ENCODE data around the gene VPS37B.
"Not testable (repeated sequence)": the region's sequence is repeated elsewhere in the genome, so short reads cannot be mapped to it uniquely, and the experiment has no call there.

VPS37B gene, protein sequence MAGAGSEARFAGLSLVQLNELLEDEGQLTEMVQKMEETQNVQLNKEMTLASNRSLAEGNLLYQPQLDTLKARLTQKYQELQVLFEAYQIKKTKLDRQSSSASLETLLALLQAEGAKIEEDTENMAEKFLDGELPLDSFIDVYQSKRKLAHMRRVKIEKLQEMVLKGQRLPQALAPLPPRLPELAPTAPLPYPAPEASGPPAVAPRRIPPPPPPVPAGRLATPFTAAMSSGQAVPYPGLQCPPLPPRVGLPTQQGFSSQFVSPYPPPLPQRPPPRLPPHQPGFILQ

DNA sequence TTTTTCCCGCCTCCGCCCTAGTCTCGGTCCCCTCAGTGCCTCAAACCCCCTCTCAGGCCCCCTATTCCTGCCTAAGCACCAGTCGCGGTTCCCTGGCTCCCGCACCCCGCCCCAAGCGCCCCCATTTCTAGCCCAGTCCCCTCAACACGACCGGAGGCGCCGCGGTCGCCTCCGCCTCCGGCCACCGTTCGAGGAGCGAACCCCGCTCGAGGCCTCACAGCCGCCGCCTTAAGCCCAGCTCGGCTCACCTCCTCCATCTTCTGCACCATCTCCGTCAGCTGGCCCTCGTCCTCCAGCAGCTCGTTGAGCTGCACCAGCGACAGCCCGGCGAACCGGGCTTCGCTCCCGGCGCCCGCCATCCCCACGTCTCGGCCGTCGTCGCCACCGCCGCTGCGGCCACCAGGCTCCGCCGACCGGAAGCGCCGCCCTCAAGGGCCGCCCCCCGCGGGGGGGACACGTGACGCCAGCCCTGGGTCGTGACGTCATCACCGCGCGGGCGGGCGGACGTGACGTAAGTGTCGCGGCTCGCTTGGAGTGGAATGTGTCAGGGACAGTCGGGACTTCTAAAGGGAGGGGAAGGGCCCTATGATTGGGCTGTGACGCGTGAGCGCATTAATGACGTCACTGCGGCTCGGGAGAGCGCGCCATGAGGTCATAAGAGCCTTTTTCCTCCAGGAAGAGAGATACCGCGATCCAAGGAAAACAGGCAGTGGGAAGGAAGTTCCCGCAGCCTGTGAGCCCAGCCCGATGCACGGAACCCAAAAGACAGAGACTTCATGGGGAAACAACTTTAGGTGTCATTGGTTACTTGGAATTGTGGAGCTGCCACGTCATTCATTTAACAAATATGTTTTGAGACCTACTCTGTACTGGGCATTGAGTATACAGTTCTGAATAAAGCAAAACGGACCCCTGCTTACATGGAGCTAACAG is at the start of gene VPS37B:
Gene VPS37B (minus strand): TSS at position 421 of the 933 bp plus-strand sequence. CDS start 62 bp downstream, at position 359.
- DNase-seq: peak; percentile 85

DNA sequence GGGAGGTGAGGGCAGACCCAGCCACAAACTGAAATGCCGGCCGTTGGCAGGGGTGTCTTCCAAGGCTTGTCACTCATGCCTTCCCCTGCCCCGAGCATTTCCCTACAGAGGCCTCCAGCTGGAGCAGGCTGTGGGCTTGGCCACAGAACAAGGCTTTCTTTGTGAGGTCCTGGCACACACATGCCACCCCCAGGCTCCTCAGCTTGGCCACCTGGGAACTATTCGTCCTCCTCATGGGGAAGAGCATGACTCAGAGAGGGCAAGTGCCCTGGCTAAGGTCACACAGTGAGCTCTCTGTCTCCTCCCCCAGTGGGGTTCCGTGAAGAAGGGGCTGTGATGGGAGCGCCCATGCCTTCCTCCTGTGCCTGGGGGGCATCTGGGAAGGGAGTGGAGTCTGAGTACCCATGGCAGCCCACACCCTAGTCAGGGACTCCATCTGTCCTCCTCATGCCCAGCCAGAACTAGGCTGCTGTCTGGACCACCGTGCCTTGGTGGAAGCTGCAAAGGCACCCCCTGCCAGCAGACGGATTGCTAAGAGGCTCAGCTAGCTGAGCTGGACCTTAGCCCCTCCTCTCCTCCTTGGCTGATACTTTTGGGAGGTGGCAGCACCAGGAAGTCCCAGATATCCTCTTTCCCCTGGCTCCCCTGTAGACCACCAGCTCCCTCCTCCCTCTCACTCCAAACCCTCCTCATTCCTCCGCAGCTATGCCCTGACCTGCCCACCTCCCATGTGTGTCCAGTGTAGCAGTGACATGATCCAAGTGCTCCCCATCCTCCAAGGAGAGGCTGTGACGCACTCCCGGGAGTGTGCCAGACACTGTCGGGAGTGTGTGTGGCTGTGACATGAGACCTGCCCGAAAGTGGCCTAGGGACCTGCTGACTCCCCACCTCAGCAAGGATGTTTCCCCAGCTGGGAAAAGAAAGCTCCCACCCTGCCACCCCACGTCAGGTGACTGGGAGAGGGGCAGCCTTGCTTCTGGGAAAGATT is 49.0 kb upstream of the VPS37B start:
- DNase-seq: no peak

DNA sequence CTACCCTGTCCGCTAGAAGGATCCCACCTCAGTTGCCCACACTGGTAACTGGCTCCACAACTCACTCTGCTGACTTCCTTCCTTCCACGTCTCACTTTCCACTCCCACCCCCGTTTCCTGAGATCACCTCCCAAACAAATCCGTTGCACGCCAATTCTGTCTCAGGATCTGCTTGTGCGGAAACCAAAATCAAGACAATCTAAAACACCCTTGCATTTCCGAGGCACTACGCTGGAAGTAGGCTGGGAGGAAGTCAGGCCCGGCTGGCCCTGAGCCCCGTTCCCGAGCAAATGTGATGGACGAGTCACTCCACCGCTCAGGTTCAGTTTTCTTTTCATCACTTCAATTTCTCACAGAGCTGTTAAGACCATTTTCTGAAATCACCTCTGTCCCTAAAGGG is 47.3 kb upstream of the VPS37B start:
- no peak for DNase-seq

DNA sequence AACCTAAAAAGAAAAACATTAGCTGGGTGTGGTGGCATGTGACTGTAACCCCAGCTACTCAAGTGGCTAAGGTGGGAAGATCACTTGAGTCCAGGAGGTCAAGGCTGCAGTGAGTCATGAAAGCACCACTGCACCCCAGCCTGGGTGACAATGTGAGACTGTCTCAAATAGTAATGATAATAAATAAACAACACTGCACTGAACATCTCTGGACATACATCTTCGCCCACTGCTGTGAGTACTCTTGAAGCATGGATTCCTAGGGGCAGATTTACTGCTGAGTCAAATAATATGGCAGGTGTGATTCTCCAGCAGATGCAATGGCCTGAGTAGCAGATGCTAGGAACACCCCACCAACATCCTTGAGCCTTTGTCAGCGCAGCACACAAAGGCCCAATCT is 46.7 kb upstream of the VPS37B start:
- DNase-seq: no peak

DNA sequence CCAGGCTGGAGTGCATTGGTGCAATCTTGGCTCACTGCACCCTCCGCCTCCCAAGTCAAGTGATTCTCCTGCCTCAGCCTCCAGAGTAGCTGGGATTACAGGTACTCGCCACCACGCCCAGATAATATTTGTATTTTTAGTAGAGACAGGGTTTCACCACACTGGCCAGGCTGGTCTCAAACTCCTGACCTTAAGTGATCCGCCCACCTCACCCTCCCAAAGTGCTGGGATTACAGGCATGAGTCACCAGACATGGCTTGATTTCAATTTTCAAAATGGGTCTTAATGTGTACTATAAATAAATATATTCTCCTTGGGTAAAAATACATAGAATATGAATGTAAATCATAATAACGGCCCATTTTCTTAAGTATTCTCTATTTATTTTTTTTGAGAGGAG is 45.4 kb upstream of the VPS37B start:
- not testable (repeated sequence) for DNase-seq

DNA sequence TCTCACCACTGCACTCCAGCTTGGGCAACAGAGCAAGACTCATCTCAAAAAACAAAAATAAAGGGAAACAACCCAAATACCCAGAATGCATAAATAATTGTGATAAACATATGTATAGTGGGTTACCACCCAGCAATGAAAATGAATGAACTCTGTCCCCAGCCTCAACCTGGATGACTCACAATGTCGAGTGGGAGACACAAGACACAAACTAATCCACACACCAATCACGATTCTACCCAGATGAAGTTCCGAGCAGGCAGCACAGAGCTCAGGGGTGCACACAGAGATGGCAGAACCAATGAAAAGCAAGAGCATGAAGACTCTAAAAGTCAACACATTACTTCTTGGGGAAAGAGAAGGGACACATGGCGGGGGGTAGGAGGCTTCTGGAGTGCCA is 43.2 kb upstream of the VPS37B start:
- DNase-seq: no peak

DNA sequence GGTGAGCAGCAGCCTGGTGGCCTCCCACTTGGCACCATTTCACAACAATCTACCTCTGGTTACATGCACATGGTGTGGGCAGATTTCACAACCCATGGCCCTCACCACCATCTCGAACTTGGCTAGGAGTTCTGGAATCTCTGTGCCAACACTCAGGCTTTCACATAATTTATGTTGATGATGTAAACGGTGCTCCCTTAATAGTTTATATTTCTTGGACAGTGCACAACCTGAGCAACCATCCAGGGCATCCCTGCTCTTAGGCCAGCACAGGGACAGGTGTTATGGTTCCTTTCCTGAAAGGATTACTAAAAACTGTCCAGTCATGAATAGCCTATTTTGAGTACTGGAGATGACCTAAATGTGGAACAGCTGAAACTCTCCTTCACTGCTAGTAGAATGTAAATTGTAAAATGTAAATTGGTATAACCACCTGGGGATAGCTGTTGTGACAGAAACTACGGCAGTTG is 41.7 kb upstream of the VPS37B start:
- DNase-seq: no peak

DNA sequence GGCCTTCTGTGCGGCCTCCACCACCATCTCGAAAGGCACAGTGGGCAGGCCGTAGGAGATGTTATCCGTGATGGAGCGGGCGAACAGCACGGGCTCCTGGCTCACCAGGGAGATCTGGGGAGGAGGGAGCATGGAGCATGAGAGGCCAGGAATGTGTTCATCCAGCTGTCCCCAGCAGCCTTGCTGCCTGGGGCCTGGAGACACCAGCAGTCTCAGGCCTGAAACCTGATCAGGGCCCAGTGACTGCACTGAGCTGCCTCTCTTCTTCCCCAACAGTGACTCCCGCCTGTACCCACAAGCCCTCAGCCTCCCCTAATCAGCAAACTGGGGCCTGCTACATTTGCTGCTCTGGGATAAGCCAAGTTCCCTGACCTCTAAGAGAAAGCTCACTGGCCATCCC is 39.4 kb upstream of the VPS37B start:
- DNase-seq: no peak

DNA sequence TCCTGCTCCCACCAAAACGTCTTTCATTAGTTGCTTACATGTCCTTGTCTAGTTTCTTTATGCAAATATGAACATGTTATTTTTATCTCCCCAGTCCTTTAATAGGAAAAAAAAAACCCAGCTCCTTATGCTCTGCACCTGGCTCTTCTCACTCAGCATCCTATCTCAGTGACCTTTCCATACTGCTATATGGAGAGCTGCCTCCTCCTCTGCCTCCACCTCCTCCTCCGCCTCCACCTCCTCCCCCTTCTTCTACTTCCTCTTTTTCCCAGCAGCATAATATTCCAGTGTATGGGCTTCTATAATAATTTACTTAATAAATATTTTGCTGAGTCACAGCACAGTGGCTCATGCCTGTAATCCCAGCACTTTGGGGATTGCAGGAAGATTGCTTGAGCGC is 38.8 kb upstream of the VPS37B start:
- DNase-seq: no peak

DNA sequence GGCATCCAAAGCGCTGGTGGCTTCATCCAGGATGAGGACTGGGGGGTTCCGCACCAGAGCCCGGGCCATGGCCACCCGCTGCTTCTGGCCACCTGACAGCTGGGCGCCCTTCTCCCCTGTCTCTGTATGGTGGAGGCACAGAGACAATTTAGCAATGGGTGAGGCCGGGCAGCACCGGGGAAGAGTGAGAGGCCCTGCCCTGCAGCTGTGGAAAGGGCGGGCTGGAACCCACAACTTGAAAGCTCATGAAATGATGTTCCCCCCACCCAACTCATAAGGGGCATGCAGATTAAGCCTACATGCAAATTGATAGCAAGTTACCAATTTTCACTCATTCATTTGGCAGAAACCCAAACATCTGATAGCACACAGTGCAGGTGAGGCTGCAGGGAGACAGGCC is 36.3 kb upstream of the VPS37B start:
- no peak for DNase-seq

DNA sequence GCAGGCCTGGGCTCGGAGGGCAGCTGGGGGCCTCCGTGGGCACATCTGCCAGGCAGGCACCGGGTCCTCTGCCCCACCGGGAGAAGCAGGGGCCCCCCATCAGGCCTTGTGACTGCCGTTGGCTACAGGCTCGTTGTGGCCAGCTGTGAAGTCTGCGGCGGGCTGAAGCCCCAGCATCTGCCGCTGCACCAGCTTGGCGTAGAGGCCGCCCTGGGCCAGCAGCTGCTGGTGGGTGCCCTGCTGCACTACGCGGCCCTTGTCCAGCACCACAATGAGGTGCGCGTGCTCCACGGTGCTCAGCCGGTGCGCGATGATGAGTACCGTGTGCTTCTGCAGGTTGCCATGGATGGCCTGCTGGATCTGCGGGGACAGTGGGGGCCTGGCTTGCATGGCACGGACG is 33.9 kb upstream of the VPS37B start:
- no peak for DNase-seq

DNA sequence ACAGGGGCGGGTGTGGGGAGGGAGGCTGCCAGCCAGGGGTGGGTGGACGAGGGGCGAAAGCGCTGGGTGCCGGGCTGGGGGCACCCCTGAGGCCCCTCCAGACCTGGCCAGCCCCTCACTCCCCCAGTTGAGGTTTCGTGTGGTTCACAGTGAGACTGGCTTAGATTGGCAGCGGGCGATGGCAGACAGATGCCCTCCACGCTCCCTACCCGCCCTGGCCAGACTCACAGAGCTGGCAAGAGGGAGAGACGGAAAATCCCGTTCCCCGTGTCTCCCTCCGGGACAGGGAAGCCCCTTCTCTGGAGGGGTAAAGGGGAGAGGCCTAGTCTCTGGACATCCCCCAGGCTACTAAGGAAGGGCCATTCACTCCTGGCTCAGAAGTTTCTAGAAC is 33.2 kb upstream of the VPS37B start:
- DNase-seq: no peak

DNA sequence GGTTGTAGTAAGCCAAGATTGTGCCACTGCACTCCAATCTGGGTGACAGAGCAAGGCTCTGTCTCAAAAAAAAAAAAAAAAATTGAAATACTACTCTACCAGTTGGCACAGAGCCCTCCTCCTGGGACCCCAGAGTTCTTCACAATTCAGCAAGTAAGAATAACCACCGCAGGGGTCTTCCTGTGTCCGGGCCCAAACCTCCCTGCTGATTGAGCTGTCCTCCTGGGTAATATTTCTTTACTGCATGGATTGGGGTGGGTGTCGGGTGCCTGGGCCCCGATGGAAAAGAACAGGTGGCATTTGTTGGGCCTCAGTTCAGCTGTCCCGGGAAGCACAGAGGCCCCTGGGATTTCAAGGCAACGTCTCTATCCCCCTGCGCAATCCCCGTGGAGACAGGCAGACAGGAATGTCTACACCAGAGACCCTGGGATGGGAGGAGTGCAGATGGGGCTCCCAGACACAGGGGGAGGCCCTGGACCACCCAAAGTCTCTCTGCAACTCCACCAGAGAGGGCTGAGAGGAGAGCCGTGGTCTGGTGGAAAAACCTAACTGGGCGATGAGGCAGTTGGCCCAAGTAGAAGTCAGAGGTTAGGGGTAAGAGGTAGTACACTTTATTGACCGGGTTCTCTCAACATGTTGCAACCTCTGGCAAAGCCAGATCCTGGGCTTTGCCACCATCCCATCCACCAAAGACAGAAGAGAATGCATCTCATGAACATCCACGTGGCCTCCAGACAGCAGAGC is 32.7 kb upstream of the VPS37B start:
- DNase-seq: no peak

DNA sequence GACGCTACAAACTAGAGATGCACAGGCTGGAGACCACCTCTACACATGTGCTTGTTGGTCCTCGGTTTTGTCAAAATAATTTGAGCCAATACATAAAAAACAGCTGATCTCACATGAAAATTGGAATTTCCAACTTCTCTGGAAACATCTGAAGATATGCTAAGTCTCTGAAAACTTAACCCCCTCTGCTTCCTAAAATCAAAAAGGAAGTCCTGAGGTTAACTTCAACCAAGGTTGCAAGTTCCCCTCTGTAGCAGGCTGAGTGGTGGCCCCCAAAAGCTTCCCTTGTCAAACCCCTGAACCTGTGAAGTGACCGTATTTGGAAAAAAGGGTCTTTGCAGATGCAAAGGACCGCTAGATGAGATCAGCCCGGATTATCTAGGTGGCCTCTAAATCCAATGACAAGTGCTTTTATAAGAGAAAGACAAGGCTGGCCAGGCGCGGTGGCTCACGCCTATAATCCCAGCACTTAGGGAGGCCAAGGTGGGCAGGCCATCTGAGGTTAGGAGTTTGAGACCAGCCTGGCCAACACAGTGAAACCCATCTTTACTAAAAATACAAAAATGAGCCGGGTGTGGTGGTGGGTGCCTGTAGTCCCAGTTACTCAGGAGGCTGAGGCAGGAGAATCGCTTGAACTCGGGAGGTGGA is 32.0 kb upstream of the VPS37B start:
- no peak for DNase-seq

DNA sequence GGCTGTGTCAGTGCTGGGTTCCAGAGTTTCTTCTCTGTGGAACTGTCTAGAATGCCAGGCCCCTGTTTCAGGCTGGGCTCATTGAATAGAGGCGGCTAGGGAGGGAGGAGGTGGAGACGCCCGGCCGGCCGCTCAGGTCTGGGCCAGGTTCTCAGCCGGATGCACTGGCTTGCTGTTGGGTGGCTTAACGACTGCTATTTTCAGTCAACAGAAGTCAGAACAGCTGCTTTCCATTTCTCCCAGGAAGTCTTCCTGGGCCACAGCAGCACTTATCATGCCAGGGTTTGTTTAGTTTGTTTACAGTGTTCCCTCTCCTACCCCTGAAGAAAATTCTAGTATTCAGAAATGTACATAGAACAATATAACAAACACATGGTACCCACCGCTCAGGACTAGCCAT is 26.0 kb upstream of the VPS37B start:
- no peak for DNase-seq

DNA sequence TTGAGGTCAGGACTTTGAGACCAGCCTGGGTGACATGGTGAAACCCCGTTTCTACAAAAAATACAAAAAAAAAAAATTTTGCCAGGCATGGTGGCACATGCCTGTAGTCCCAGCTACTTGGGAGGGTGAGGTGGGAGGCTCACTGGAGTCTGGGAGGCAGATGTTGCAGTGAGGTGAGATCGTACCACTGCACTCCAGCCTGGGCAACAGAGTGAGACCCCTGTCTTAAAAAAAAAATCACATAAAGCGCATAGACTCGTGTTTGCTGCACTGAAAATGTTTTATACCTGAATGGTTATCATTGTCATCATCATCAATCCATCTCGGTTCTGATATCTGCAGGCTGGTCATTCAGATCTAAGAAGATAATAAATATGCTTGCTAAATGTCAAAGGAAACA is 24.8 kb upstream of the VPS37B start:
- DNase-seq: no peak

DNA sequence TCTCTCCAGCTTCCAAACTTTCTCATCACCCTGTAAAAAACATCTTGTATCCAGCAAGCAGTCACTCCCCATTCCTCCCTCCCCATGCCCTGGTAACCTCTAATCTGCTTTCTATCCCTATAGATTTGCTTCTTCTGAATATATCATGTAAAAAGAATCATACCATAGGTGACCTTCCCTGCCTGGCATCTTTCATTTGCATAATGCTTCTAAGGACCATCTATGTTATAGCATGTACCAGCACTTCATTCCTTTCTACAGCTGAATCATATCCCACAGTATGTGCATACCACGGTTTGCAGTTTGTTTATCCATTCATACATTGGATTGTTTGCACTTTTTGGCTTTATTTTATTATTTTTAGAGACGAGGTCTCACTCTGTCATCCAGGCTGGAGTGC is 22.9 kb upstream of the VPS37B start:
- DNase-seq: no peak

DNA sequence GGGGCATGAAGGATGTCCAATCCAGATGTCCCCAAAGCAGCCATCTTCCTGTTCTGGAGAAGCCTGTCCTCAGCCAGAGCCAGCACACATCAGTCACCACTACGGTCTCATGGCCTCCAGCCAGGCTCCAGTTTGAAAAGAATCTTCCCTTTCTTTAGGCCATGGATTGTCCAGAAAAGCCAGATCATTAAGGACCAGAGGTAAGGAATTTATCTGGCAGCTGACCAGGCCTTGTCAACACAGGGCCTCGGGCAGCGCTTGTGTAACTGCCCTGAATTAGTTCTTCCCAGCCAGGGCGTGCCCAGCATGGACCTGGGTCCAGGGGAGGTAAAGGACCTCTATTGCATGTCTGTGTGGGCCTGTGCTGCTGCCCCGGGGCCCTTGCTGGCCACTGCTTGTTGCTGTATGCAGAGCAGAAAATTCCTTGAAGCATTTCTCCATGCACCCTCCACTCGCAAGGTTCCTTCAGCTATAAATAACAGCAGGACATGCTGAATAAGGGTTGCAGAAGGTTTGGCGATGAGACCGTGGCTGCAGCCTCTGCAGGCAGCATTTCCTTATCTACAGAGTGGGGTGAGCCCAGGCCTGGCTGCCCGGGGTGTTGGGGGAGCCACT is 21.7 kb upstream of the VPS37B start:
- DNase-seq: no peak

DNA sequence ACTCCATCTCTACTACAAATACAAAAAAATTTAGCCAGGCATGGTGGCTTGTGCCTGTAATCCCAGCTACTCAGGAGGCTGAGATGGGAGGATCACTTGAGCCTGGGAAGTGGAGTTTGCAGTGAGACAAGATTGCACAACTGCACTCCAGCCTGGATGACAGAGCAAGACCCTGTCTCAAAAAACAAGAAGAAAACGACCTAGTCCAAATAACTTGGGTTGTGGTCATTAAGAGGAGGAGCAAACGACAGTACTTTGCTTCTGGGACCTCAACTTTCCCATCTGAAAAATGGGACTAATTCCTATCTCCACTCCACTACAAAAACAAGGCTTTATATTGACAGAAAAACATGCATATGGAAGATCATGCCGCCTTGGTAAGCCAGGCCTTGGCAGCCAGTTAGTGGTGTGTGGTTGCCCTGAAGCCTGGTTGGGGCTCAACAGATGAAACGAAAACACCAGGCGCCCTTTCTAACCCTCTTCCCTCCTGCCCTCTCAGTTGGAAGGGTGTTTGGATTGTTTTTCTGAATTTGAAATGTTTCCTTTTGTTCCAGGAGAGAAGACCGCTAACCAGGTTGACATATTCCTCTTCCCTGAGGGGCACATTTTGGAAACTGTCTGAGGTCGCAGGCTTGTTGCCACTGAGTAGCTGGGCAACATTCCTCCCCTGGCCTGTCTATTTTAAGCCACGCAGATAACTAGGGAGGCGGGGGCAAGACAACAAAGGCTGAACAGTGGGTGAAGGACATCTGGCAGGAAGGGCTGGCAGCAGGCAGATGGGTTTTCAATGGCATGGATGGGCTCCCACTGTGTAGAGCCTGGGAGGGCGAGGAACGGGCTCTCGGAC is 13.7 kb upstream of the VPS37B start:
- peak; percentile 73 for DNase-seq

DNA sequence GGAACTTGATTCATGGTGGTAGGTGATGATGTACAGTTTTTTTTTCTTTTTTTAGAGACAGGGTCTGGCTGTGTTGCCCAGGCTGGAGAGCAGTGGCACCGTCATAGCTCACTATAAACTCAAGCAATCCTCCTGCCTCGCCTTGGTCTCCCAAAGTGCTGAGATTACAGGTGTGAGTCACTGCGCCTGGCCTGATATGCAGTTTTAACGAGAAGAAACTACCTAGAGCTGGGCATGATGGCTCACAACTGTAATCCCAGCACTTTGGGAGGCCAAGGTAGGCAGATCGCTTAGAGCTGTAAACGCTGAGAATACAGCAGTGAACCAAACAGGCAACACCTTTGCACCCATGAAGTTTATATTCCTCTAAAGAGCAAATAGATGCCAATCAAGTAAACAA is 13.0 kb upstream of the VPS37B start:
- DNase-seq: no peak

All from NCI-H774 (cell line).